ENCODE measurements around the gene TSEN34.
"Not testable (repeated sequence)": the region's sequence is repeated elsewhere in the genome, so short reads cannot be mapped to it uniquely, and the experiment has no call there.

Gene TSEN34

GRCh38 chr19:54240372-54241336, 49.5 kb downstream of the TSEN34 start:
- not testable (repeated sequence) for DNase-seq

GRCh38 chr19:54242234-54242633, 51.1 kb downstream of the TSEN34 start:
- DNase-seq = not testable (repeated sequence)

- DNase-seq = peak; percentile 34
Observed at GRCh38 chr19:54242646-54243045, 51.5 kb downstream of the TSEN34 start, which contains the start of gene LILRA6. Gene LILRA6, minus strand, starts transcription at chr19:54242790.

GRCh38 chr19:54243809-54244208, 52.7 kb downstream of the TSEN34 start:
- not testable (repeated sequence) for DNase-seq

All from CD4-positive, alpha-beta T cell treated with Interleukin-15 for 1 hour (primary cell).